AG10803 (cell line): ENCODE data around the gene BSN.

Experiments
- DNase-seq: peaks from one replicate; pipeline ENCODE4 v3.0.0; 2010; ENCODE audit warnings: low read depth
- H3K4me3 ChIP-seq: 2 replicates; pipeline ENCODE4 v1.5.1; 2011; ENCODE audit warnings: mild to moderate bottlenecking, low read length, control low read depth
- CTCF ChIP-seq: conservative IDR thresholded peaks from 2 replicates; pipeline ENCODE4 v1.5.1; 2011; ENCODE audit warnings: mild to moderate bottlenecking, low read length, control low read depth, inconsistent platforms

The BSN gene

GRCh38 chr3:49618412-49618811 lies 64.1 kb downstream of the BSN start:
- DNase-seq: no peak
- no peak overlapping the region for H3K4me3 ChIP-seq
- no peak for TF ChIP-seq CTCF

GRCh38 chr3:49619649-49620048 lies 65.4 kb downstream of the BSN start:
- no peak for TF ChIP-seq CTCF
- H3K4me3 ChIP-seq: no peak overlapping the region
- DNase-seq: peak; percentile 10

GRCh38 chr3:49620728-49621127 lies 66.5 kb downstream of the BSN start:
- no peak for TF ChIP-seq CTCF
- no peak for DNase-seq
- no peak overlapping the region for H3K4me3 ChIP-seq

DNA sequence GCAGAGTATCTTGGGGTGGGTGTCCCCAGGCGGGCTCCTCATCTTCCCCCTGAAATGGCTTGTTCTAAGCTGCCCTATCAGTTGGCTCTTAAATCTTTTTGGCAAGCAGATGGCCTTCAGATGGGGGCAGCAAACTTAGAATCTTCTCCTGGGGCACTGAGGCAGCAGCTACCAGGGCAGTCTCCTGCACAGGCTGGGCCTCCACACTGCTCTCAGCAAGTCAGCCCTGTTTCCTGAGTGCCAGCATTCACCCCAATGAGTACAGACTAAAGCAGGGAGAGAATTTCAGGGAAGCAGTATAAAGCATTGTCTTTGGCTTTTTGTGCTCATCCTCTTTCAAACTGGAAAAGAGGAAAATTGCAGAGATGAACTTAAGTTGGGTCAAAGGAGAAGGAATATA lies 68.8 kb downstream of the BSN start:
- no peak overlapping the region for H3K4me3 ChIP-seq
- DNase-seq: no peak

DNA sequence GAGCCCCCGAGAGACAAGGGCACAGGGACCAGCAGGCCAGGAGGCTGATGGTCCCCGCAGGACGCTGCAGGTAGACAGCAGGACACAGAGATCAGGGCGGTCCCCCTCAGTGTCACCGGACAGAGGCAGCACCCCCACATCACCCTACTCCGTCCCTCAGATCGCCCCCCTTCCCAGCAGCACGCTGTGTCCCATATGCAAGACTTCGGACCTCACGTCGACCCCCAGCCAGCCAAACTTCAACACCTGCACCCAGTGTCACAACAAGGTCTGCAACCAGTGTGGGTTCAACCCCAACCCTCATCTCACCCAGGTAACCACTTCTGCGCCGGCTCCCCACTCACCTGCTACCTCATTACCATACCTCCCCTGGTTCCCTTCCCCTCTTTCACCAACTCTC lies 70.8 kb downstream of the BSN start:
- H3K4me3 ChIP-seq: no peak overlapping the region
- no peak for TF ChIP-seq CTCF

More for the DNA sequence above, 68.8 kb downstream of the BSN start:
- TF ChIP-seq CTCF: no peak

DNA sequence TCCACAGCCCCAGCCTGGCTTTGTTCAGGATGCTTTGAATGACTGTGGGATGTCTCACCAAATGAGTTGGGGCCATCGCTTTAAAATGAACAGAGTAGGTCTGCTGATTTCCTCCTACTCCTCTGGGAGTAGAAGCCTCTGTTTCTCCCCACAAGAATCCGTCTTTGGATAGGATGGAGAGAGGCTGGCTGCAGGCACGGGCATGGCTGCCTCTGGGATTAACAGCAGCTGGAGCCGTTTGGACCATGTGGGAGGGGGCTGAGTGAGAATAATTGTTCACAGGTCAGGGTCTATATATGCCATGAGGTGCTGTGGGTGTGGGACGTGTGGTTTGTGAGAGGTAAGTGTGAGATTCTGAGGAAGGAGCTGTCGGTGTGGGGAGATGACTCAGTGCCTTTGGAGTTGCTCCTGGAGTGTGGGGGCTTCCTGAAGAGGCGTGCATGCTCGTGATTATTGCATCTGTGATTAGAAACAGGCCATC lies 71.9 kb downstream of the BSN start:
- DNase-seq: peak; percentile 43
- TF ChIP-seq CTCF: no peak

More for the DNA sequence above, 70.8 kb downstream of the BSN start:
- DNase-seq: no peak

DNA sequence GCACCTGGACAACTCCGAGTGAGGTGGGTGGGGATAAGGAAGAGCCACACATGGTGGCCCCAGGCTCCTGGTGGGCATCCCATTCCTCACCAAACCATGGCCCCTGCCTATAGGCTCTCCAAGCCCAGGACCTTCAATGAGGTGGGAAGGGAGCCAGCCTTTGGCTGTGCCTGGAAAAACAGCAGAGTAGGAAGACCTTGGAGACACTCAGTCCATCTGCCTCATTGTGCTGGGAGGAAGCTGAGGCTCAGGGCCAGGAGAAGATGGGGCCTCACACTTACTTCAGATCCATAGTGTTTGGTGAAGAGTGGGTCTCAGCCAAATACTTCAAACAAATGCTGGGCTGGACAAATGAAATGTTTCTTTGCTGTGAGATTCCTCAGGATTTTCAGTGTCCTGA lies 72.5 kb downstream of the BSN start:
- no peak for TF ChIP-seq CTCF
- no peak for DNase-seq
- H3K4me3 ChIP-seq: no peak overlapping the region

More for the DNA sequence above, 71.9 kb downstream of the BSN start:
- no peak overlapping the region for H3K4me3 ChIP-seq
